ENCODE results near the gene PDE11A. TPM values are rescaled to one million over a fixed set of nuclear protein-coding genes. Genes with fewer than 3 reads are reported as not detected.

PDE11A gene
- total and polyA plus RNA-seq, 8 donors = under 0.01 to 0.87 (median 0.40) TPM; not detected in 2

DNA sequence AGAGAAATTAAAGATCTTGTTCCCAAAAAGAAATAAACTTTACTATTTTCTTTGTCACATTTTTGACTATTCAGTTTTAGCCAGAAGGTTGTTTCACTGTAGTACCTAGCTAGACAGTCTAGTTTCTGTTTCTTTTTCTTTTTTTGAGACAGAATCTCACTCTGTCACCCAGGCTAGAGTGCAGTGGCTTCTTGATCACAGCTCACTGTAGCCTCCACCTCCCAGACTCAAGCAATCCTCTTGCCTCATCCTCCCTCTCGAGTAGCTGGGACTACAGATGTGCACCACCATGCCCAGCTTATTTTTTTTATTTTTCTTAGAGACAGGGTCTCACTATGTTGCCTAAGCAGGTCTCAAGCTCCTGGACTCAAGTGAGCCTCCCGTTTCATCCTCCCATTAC lies 41.9 kb upstream of the PDE11A start:
- H3K27me3 ChIP-seq = no peaks in the 10 kb centered on the region
- peaks cover 0 to 22% (median 15%) of the 10 kb centered on the region in 4 donors for H3K4me1 ChIP-seq
- H3K9me3 ChIP-seq = no peaks in the 10 kb centered on the region
- peaks cover 6 to 23% (median 18%) of the 10 kb centered on the region in 4 donors for H3K36me3 ChIP-seq
- DNase-seq = no peak
- H3K4me3 ChIP-seq = no peak overlapping the region
- intact Hi-C loops (cut with DNase I; ENCODE audit: low total_unique reads) = no loop called here
- TF ChIP-seq EP300 (IDR thresholded peaks at IDR 0.05) (no peak), POLR2AphosphoS5 (IDR thresholded peaks at IDR 0.05) (no peak), POLR2A (IDR thresholded peaks at IDR 0.05) (no peak)
- TF ChIP-seq, protein P1, sequence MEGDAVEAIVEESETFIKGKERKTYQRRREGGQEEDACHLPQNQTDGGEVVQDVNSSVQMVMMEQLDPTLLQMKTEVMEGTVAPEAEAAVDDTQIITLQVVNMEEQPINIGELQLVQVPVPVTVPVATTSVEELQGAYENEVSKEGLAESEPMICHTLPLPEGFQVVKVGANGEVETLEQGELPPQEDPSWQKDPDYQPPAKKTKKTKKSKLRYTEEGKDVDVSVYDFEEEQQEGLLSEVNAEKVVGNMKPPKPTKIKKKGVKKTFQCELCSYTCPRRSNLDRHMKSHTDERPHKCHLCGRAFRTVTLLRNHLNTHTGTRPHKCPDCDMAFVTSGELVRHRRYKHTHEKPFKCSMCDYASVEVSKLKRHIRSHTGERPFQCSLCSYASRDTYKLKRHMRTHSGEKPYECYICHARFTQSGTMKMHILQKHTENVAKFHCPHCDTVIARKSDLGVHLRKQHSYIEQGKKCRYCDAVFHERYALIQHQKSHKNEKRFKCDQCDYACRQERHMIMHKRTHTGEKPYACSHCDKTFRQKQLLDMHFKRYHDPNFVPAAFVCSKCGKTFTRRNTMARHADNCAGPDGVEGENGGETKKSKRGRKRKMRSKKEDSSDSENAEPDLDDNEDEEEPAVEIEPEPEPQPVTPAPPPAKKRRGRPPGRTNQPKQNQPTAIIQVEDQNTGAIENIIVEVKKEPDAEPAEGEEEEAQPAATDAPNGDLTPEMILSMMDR (IDR thresholded peaks at IDR 0.05) = no peak
- H3K27ac ChIP-seq = no peak overlapping the region
- 81 to 85% (median 84%) methylated on average over 2 of the region's 2 CpGs for WGBS, 5 donors

DNA sequence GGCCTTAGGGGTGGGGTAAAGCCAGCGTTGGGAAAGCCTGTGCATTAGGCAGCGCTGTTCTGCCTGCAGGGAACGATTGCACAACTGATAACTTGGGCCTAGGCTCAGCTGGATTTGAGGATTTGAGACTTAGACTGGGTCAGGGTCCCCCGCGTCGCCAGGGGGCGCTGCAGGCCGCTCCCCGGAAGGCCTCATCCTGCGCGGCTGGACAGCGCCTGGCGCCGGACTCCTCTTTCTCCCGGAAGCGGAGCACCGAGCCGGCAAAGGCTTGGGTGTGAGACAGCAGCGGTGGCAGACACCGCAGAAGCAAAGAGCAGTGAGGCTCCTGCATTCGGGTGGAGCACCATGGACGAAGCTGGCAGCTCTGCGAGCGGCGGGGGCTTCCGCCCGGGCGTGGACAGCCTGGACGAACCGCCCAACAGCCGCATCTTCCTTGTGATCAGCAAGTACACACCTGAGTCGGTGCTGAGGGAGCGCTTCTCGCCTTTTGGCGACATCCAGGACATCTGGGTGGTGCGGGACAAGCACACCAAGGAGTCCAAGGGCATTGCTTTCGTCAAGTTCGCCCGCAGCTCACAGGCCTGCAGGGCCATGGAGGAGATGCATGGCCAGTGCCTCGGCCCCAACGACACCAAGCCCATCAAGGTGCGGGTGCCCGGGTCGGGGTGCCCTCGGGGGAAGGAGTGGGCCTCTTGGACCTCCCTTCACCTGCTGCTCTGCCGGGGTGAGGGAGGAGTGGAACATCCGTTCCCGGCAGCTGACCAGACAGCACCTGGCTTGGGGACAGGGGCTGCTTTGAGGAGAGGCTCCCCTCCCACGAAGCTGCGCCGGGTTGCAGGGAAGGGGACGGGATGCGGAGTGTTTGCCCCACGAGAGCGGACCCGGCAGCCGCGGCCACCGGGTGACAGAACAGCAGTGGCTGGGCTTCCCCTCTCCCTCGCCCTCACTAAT lies 39.9 kb upstream of the PDE11A start, which contains the start of gene RBM45:
TSS of gene RBM45 (plus strand) at position 236 of the 951 bp plus-strand sequence. CDS start at position 346, 110 bp downstream.
- H3K27me3 ChIP-seq = no peaks in the 10 kb centered on the region
- peak; percentile 94 to 96 for DNase-seq
- H3K36me3 ChIP-seq = peaks cover 2 to 7% (median 4%) of the 10 kb centered on the region in 4 donors
- TF ChIP-seq, protein P1 (IDR thresholded peaks at IDR 0.05) = peak in 5 of 7 experiments; percentile 84 to 97 (median 94)
- TF ChIP-seq POLR2A (IDR thresholded peaks at IDR 0.05) (no peak), POLR2AphosphoS5 (IDR thresholded peaks at IDR 0.05) (peak; percentile 65 to 94 (median 89)), EP300 (IDR thresholded peaks at IDR 0.05) (no peak)
- peak within 1 kb of the TSS; percentile 78 to 96 (median 94) for H3K4me3 ChIP-seq
- intact Hi-C loops (cut with DNase I; ENCODE audit: low total_unique reads) = no loop called here
- peaks cover 0 to 22% (median 15%) of the 10 kb centered on the region in 4 donors for H3K4me1 ChIP-seq
- no peaks in the 10 kb centered on the region for H3K9me3 ChIP-seq
- peak within 1 kb of the TSS; percentile 73 to 90 (median 82) for H3K27ac ChIP-seq
- 0 to 1% (median 1%) methylated on average over 14 to 60 of the region's 60 CpGs for WGBS, 5 donors

DNA sequence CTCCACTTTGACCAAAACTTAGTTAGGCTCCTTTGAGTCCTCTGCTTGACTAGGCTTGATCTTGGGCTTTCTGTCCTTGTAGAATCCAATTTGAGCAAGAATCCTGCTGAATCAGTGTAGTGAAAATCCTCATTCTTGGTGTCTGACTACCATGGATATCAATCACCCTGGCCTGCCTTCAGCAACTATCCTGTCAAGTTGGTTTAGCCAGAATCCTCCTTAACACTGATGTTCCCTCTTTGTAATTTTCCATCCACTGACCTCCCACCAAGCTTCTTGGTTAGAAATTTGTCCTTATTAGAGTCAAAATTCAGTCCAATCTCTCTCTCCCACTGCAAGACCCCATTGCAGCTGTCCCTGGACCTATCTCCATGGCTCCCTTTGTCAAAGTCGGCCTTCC lies 39.2 kb upstream of the PDE11A start:
- 95 to 100% (median 100%) methylated on average over 1 of the region's 1 CpG for WGBS, 5 donors
- Histone ChIP-seq H3K9me3 (no peaks in the 10 kb centered on the region), H3K27me3 (no peaks in the 10 kb centered on the region), H3K4me3 (peak overlapping the region in 3 of 4 donors; percentile 92 to 96 (median 96)), H3K36me3 (peaks cover 0 to 6% (median 2%) of the 10 kb centered on the region in 4 donors), H3K27ac (peak overlapping the region in 3 of 5 donors; percentile 82 to 90 (median 83)), H3K4me1 (peaks cover 0 to 22% (median 15%) of the 10 kb centered on the region in 4 donors)
- no peak for DNase-seq
- intact Hi-C loops (cut with DNase I; ENCODE audit: low total_unique reads) = no loop called here
- TF ChIP-seq, protein P1 (IDR thresholded peaks at IDR 0.05) = no peak
- no peak for TF ChIP-seq POLR2AphosphoS5 (IDR thresholded peaks at IDR 0.05)
- TF ChIP-seq POLR2A (IDR thresholded peaks at IDR 0.05) = no peak
- TF ChIP-seq EP300 (IDR thresholded peaks at IDR 0.05) = no peak

DNA sequence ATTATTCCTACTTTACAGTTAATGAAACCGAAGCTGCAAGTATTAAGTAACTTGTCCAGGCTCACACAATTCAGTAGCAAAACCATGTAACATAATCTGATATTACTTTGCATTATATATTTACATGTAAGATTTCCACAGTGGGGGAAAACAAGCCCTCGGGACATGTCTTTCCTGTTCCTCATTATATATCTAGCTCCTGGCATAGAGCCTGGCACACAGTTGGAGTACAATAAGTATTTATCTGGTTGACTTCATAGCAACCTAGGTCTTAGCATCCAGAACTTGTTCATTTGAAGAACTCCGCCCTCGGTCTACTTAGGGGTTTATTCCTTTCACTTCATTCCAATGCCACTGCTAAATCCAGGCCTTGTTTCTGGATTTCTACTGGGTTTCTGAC lies 38.1 kb upstream of the PDE11A start:
- intact Hi-C loops (cut with DNase I; ENCODE audit: low total_unique reads) = no loop called here
- Histone ChIP-seq H3K9me3 (no peaks in the 10 kb centered on the region), H3K27ac (no peak overlapping the region), H3K4me1 (peaks cover 0 to 22% (median 17%) of the 10 kb centered on the region in 4 donors), H3K4me3 (no peak overlapping the region), H3K36me3 (no peaks in the 10 kb centered on the region), H3K27me3 (no peaks in the 10 kb centered on the region)
- no peak for DNase-seq
- TF ChIP-seq EP300 (IDR thresholded peaks at IDR 0.05) (no peak), POLR2AphosphoS5 (IDR thresholded peaks at IDR 0.05) (no peak), POLR2A (IDR thresholded peaks at IDR 0.05) (no peak)
- TF ChIP-seq, protein P1 (IDR thresholded peaks at IDR 0.05) = no peak
- 66 to 76% (median 70%) methylated on average over 4 of the region's 4 CpGs for WGBS, 5 donors
